Subcutaneous adipose tissue (tissue), 4 donors: ENCODE measurements around the gene SENP6. TPM values are rescaled to one million over a fixed set of nuclear protein-coding genes. Genes with fewer than 3 reads are reported as not detected.

Source experiments
- CTCF ChIP-seq: fragments of 450-650 bp; IDR thresholded peaks from one replicate; pipeline ENCODE4 v1.5.1; 2016; ENCODE audit warnings: low read depth, mild to moderate bottlenecking, control low read depth, antibody characterized with exemption, moderate library complexity
- total RNA-seq, 4 donors: library from RNA; depleted of rRNA; stranded (reverse); fragments of >200 nt; gene quantifications; one replicate each; pipeline ENCODE4 v1.1.0, GENCODE V29; 2016

Gene SENP6
- total RNA-seq, 4 donors from 2014 or later: 100 to 177 (median 105) TPM

GRCh38 chr6:75691012-75691411 is 89.3 kb downstream of the SENP6 start:
- no peak for TF ChIP-seq CTCF

- no peak for TF ChIP-seq CTCF
These were observed 91.9 kb downstream of the SENP6 start for GRCh38 chr6:75693534-75693933.

GRCh38 chr6:75694406-75694805 is 92.7 kb downstream of the SENP6 start:
- no peak for TF ChIP-seq CTCF

- no peak for TF ChIP-seq CTCF
These were observed 109.5 kb downstream of the SENP6 start for GRCh38 chr6:75711173-75711572.

DNA sequence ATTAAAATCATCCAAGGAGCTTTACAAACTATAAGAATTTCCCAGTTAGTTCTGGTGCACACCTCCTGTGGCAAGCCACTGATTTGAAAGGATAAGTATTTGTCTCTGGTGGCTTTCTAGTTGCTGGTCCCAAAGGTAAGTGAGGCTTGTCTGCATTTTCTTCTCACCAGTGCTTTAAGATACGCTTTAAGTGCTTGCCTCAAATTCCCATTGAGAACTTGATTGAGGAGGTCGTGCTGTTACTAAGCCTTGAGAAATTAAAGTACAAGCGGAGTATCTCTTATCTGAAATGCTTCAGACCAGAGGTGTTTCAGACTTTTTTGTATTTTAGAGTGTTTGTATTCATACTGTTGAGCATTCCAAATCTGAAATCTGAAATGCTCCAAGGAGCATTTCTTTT is 117.5 kb downstream of the SENP6 start:
- no peak for TF ChIP-seq CTCF

DNA sequence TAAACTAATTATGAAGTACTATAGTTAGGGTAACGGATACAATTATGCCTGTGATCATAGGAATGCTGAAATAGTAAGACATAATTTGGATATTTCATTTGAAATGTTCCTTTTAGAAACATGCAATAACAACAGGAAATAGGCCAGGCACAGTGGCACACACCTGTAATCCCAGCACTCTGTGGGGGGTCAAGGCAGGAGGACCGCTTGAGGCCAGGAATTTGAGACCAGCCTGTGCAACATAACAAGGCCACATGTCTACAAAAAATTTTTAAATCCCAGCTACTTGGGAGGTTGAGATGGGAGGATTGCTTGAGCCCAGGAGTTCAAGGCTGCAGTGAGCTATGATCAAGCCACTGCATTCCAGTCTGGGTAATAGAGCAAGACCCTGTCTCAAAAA is 121.7 kb downstream of the SENP6 start:
- TF ChIP-seq CTCF: no peak

GRCh38 chr6:75727206-75727605 is 125.5 kb downstream of the SENP6 start:
- no peak for TF ChIP-seq CTCF
